ENCODE measurements around the gene TALDO1.

GRCh38 chr11:795634-796564, 48.6 kb downstream of the TALDO1 start:
- TF ChIP-seq CTCF (IDR thresholded peaks at IDR 0.05; ENCODE audit: insufficient read depth, low read depth, low read length) = no peak
- TF ChIP-seq EZH2 (IDR thresholded peaks at IDR 0.05; ENCODE audit: insufficient read depth, low read length) = no peak

All from astrocyte (in vitro differentiated cells and primary cell).